Hepatocyte (in vitro differentiated cells): ENCODE data around the gene TTYH2.

ENCODE experiments used
- CTCF ChIP-seq: fragments of 200-600 bp; sonication (generic); IDR thresholded peaks from 2 replicates; pipeline ENCODE4 v1.5.1; 2016; ENCODE audit warnings: antibody characterized with exemption, mild to moderate bottlenecking; ENCODE audit not compliant: poor library complexity
- EZH2 ChIP-seq: fragments of 200-600 bp; sonication (generic); IDR thresholded peaks from 2 replicates; pipeline ENCODE4 v1.6.1; 2016; ENCODE audit warnings: antibody characterized with exemption, mild to moderate bottlenecking, borderline replicate concordance

- TF ChIP-seq CTCF: no peak
- no peak for TF ChIP-seq EZH2
Observed at GRCh38 chr17:74201948-74202347, 11.4 kb upstream of the TTYH2 start.
